H54 (cell line): ENCODE measurements around the gene OTUB1.

Experiments
- DNase-seq: peaks from one replicate; pipeline ENCODE4 v3.0.0; 2011; ENCODE audit warnings: low spot score, mixed read lengths; ENCODE audit not compliant: insufficient read length
- FAIRE-seq: peaks from 3 replicates; lab custom pipeline; 2011; peaks lifted over from hg19 to GRCh38; lab: Jason Lieb, UNC
- POLR2A ChIP-seq: IDR thresholded peaks from 2 replicates; pipeline ENCODE4 v1.6.1; 2011; ENCODE audit warnings: low read depth, mild to moderate bottlenecking, low read length

Gene OTUB1

DNA sequence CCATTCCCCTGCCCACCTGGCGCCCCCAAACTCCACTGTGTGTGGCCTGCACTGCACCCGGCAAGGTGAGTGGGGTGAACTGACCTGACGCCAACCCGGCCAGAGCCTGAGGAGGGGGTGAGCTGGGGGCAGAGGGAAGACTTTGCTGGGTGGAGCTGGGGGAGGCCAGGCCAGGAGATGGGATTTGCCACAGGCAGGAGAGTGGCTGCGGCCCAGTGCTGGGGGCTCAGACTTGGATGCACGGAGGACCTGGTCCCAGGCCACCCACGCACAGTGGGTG lies 31.6 kb downstream of the OTUB1 start:
- DNase-seq: no peak
- TF ChIP-seq POLR2A: no peak
- no peak for FAIRE-seq

DNA sequence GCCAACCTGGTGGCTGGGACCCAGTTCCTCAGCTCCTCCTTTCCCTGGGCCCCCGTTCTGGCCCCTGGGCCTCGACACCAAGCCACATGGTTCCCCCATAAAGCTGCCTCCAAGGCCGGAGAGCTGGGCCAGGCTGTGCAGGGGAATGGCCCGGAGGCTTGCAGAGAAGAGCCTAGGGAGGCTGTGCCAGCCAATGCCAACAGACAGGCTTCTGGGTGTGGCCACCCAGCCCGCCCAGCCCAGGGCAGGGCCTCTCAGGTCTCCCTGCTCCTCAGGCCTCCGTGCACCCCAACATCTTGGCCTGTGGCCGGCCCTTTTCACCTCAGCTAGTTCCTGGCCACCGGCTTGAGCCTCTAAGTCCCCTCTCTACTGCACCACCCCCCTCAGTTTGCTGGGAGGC lies 32.1 kb downstream of the OTUB1 start:
- no peak for TF ChIP-seq POLR2A
- FAIRE-seq (no peak), DNase-seq (no peak)

DNA sequence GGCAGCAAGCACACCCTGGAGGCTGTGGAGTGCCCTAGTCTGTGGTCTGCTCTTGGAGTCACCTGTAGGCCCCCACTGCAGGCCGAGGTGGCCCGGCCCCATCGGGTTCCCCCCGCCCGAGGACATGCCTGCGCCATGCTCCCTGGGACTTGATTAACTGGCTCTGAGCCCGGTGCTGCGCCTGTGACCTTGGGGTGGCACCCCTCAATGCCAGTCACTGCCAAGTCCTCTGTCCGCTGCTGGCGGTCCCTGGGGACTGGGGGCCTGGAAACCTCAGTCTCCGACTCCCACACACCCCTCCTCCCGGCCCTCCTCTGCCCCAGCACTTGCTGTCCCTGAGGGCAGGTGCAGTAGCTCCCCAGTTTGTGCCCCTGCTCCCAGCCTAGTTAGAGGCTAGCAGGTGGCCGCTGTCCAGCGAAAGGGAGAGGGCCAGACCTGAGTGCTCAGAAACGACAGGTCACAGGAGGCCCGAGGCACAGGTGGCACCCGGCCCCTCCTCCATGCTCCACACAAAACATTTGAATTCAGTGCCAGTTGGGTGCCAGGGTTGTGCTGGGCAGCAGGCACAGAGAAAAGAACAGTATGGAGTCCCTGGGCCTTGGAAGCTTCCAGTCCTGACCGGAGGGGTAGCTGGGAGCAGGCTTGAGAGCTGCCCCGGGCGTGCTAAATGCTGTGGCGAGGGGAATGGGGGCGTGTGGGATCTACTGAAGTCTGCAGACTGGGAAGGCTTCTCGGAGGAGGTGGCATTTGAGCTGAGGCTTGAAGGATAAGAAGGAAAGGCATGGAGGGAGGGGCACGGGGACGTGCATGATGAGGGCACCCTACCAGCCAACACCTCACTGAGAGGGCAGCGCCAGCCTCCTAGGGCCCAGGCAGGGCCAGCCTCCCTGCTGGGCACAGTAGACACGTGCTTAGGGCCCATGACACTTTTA lies 33.1 kb downstream of the OTUB1 start:
- TF ChIP-seq POLR2A: no peak
- DNase-seq: no peak
- FAIRE-seq: no peak

DNA sequence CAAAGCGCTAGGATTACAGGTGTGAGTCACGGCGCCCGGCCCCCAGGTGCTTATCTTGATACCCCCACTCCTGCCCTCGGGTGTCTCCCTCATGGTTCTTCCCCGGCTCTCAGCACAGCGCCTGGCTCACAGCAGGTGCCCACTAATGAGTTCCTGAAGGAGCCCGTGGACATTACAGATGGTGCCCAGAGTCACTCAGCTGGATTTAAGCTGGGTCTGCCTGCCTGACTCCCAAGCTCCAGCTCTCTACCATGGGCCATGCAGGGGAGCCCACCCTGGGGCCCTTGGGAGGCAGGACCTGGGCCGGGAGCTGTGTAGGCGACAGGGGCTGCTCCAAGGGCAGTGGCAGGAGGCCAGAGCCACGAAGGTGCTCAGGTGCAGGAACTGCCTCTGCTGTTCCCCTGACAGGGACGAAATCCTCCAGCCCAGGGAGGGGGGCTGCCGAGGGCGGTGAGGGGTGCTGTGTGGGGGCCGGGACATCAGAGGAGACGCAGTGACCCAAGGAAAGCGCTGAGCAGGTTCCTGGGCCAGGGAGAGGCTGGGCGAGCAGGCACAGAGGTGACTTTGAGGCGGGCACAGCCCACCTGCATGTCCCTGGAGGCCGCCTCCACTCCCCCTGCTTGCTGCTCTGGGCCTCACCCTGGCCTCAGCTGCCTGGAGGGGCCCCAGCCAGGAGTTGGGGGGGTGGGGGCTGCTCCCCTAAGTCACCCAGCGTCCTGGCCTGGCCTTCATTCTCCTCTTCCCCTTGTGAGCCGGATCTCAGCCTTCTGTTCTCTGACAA lies 34.9 kb downstream of the OTUB1 start:
- FAIRE-seq: no peak
- no peak for DNase-seq
- TF ChIP-seq POLR2A: no peak

DNA sequence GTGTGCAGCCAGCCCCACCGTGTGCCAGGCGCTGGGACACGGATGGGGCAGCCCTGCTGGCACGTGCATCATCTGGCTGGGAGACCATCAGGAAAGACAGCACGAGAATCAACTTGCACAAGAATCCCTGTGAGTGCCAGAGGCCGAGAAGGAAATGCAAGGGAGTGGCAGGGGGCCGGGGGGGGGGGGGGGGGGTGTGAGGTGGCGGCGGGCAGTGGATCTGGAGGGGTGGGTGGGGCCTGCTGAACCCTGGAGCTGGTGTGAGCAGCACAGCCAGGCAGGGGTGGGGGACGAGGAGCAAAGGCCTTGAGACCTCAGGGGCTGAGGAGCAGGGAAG lies 35.5 kb downstream of the OTUB1 start:
- FAIRE-seq (no peak), DNase-seq (no peak)
- no peak for TF ChIP-seq POLR2A

DNA sequence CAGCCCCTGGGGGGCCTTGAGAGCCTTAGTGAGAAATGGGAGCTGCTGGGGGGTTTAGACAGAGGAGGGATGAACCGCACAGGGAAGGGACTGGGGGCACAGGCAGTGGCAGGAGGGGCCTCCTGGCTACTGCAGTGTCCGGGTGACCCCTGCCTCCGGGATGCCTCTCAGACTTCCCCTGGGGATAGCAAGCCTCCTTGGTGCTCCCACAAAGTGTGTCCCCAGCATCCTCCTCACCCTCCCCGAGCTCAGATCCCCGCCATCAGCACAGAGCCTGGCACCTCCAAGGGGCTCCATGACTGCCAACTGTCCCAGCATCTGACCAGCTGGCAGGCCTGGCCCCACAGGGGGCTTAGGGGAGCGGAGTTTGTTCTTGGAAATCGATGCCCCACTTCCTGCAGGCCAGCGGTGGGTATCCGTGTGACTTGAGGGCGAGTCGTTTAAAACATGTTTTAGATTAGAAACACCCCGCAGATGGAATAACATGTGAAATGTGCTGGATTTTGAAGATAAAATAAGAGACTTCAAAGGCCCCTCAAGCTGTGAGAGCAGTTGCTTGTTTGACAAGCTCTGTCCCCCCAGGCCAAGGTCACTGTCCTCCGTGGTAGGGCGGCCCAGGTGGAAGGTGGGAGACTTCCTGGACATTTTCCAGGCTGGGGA lies 36.0 kb downstream of the OTUB1 start:
- no peak for DNase-seq
- TF ChIP-seq POLR2A: no peak
- no peak for FAIRE-seq

DNA sequence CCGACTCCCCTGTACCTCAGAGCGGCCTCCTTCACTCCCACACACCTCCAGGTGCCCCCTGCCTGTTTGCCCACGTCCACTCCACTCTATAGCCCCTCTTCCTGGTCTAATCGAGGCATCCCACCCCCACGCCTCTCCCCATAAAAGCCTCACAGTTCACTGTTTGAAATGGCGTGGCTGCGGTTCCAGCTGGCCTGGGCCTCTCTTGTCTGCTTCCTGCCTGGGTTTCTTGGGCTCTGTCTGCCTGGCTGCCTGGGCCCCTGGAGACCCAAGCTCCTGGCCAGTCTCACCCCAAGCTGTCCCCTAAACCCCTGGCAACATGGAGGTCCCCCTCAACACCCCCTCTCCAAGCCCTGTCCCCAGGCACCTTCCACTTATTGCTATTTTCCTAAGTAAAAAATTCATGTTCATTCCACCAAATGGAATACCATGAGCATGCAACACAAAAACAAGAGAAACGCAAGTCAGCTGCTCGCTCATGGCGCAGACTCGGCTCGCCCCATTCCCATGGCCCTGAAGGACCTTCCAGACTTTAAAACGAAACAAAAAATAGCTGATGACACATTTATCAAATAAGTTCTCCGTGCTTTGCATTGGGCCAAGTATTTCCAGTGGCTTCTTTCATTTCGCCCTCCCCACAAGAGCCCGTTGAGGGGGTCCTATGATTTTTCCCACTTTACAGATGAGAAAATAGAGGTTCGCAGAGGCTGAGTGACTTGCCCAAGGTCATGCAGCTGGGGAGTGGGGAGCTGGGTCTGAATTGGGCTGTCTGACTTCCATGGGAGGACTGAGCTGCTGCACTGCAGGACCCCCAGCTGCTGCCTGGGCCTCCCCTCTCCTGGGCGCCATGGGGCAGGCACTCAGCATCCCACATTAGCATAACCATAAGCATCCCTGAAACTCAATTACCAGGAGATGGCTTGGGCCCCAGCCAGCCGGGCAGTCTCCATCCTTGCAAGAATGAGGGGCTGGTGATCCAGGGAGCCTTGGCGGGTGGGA lies 37.8 kb downstream of the OTUB1 start:
- TF ChIP-seq POLR2A: no peak
- DNase-seq (no peak), FAIRE-seq (no peak)

DNA sequence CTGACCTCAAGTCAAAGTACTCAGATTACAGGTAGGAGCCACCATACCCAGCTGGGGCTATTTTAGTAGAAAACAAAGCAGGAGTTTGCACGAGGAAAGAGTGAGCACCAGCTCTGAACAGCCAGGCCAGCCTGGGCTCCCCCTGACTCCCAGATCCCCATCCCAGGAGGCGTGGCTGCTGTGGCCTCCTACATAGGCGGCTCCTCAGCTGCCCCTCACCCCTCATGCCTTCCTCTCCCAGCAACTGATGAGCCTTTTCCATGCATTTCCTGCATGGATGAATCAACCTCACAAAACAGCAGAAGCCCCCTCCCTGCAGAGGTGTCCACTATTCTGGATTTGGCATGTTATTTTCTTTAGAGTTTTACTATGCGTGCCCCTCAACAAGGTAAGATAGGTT lies 39.0 kb downstream of the OTUB1 start:
- FAIRE-seq (no peak), DNase-seq (no peak)
- no peak for TF ChIP-seq POLR2A

DNA sequence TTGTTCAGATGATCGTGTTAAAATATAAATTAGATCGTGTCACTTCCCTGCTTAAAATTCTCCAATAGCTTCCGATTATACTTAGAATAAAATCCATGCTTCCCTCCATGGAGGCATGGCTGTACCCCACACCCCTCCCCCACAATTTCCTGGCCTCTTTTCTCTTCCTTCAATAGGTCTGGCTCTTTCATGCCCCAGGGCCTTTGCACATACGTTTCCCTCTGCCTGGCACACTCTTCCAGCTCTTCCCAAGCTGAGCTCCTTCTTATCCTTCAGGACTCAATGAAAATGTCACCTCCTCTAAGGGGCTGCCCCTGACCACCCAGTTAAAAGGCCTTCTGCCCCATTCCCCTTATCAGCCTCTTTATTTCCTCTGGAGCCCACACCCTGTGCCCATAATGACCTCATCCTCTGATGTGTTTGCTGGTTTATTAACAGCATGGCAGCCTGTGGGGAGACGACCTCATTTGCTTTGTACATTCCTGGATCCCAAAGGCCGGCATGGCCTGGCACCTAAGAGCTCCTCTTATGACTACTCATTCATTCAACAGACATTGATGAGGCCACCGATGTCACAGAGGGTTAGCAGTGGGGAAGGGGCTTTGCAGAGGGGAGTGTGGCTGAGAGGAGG lies 40.5 kb downstream of the OTUB1 start:
- DNase-seq (no peak), FAIRE-seq (no peak)
- TF ChIP-seq POLR2A: no peak

DNA sequence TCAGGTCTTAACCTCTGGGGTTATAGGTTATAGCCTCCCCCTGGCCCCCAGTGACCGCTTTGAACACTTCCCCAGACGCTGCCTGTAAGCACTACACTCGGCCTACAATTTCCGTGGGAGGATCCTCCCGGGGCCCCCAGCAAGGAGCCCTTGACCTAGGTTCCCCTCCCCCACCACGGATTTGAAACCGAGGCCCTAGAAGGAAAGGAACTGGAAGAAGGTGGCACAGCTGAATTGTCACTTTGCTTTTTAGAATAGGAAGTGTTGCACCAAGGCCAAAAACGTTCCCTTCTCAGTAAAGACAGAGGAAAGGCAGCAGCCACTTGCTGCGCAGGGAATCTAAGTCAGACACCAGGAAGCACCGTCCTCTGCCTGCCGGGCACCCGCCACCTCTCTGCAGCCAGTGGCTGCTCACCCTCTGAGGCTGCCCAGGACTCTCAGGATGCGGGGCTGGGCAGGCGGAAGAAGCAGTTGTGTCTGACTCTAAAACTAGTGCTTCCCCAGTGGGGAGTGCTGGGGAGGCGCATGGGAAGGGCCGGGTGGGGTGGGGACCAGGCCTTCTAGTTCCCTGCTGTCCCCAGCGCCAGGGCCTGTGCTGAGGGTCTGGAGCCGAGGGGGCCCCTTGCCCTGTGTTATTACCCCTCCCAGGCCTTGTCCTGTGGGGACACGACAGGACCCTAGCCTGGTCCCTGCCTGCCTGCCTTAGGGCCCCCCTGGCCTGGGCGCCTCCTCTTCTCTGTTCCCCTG lies 41.6 kb downstream of the OTUB1 start:
- FAIRE-seq: no peak
- DNase-seq: no peak
- TF ChIP-seq POLR2A: no peak

DNA sequence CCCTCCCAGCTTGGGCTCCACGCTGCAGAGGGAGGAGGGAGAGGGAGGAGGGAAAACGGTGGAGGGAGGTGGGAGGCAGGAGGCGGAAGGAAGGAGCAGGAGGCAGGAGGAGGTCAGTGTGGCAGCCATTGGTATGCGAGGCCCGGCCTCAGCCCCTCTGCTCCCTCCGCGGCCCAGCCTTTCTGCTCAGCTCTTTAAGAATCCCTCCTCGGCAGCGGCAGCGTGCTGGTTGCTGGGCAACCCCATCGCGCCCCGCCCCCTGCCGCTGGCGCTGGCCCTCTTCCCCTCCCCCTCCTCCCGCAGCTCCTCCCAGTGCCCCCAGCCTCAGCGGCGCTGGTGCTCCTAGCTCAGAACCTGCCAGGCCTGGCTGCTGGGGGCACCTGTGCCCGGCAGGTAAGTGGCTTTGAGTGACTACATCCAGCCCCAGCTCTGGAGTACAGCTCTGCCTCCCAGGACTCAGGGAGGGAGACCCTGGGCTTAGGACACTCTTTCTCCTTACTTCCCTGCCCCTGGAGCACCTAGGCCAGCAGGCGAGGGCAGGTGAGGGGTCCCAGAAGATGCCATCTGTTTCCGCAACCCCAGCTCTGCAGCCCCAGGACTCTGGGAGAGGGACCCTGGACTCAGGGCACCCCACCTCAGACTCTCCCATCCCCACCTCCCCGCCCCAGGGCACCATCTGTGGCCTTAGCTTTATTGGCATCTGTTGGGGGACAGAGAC lies 42.3 kb downstream of the OTUB1 start:
- DNase-seq: no peak
- FAIRE-seq: no peak
- no peak for TF ChIP-seq POLR2A

DNA sequence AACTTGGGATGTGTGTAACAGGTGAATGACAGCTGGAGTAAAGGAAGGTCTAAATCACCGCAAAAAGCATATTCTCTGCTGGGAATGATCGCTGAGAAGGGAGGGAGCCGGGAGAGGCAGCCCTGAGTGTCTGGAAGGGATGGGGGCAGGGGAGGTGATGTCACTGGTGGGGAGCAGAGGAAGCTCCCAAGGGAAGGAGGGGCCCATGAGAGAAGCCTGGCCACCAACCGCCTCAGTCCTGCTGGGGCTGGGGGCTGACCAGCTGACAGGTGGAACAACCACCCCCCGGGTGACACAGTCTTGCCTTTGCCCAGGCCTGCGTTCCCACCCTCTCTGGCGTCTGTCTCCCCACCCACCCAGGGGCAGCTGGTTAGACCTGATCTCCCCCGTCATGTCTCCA lies 43.5 kb downstream of the OTUB1 start:
- TF ChIP-seq POLR2A: no peak
- FAIRE-seq (no peak), DNase-seq (no peak)
